Subcutaneous adipose tissue (tissue), 4 donors: Measurements from ENCODE around the gene EN2. TPM values are rescaled to one million over a fixed set of nuclear protein-coding genes. Genes with fewer than 3 reads are reported as not detected.

Source experiments
- CTCF ChIP-seq: fragments of 450-650 bp; IDR thresholded peaks from one replicate; pipeline ENCODE4 v1.5.1; 2016; ENCODE audit warnings: low read depth, mild to moderate bottlenecking, control low read depth, antibody characterized with exemption, moderate library complexity
- total RNA-seq, 4 donors: library from RNA; depleted of rRNA; stranded (reverse); fragments of >200 nt; gene quantifications; one replicate each; pipeline ENCODE4 v1.1.0, GENCODE V29; 2016

EN2 gene
- total RNA-seq, 4 donors from 2014 or later: not detected

- TF ChIP-seq CTCF: no peak
Measured at GRCh38 chr7:155490697-155491628, 33.0 kb downstream of the EN2 start.

GRCh38 chr7:155491812-155492211 lies 33.9 kb downstream of the EN2 start:
- TF ChIP-seq CTCF: no peak

GRCh38 chr7:155493744-155494538 lies 36.0 kb downstream of the EN2 start:
- TF ChIP-seq CTCF: no peak

- no peak for TF ChIP-seq CTCF
Measured at GRCh38 chr7:155494551-155494950, 36.6 kb downstream of the EN2 start.

GRCh38 chr7:155495440-155496248 lies 37.7 kb downstream of the EN2 start:
- no peak for TF ChIP-seq CTCF

GRCh38 chr7:155496267-155497005 lies 38.5 kb downstream of the EN2 start:
- no peak for TF ChIP-seq CTCF
